Activated CD4-positive, alpha-beta T cell treated with anti-CD3 and anti-CD28 coated beads, Interleukin-2, amount 50 U/mL, for 4 hours (primary cell): ENCODE results near the gene HLF.
"Not testable (repeated sequence)": the region's sequence is repeated elsewhere in the genome, so short reads cannot be mapped to it uniquely, and the experiment has no call there.

Experiments
- DNase-seq, 2 experiments: peaks; one replicate each; pipeline ENCODE4 v3.0.0-alpha.2; 2020

Gene HLF

GRCh38 chr17:55314784-55315491 lies 50.2 kb downstream of the HLF start:
- no peak for DNase-seq

- no peak for DNase-seq
These were observed 51.7 kb downstream of the HLF start for GRCh38 chr17:55316499-55316898.

DNA sequence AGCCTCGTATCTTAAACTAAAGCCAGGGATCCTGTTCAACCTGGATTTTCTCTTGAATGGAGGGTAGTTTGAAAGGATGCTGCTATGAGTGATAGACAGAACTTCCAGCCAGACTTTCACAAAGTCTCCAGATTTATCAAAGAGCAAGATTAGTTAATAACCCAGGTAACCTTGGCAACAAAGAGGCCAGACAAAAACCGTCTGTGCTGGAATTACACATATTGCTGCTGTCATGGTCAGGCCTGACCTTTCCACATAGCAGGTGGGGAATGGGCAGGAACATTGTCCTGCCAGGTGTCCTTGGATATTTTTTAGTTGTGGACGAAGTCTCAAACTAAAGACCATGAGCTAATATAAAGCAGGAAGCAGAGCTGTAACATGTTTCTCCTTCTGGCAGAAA lies 52.5 kb downstream of the HLF start:
- DNase-seq: no peak

- DNase-seq: no peak
These were observed 53.3 kb downstream of the HLF start for GRCh38 chr17:55318081-55318480.

DNA sequence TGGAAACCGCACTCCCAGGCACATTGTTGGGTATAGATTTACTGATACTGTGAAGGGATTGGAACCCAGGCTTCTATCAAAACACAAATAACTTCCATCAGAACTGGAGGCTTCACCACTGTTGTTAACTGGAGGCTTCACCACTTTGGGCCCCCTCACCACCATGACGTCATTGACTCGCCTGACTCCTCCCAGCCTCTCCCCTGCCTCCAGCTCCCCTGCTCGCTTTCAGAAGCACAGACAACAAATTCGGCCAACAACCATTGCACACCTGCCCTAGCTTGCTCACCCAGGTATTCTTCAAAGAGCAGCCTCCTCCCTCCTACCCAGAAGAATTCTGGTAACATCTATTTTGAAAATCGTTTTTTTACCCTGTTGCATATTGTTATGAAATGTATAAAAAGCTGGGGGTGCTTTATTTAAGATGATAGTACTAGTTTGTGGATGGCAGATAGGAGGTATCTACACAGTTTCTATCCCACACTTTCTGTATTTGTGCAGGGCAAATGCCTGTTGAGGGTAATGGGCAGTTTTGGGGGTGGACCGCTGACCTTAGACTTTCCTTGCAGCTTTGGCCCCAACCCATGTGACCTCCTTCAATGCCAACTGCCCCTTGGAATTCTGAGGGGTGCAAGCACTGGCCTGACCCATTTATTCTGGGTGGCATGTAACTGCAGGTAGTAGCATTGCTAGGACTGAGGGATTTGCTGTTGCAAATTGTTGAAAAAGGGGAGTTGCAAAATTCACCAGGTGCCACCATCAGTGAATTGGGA lies 54.1 kb downstream of the HLF start:
- DNase-seq: no peak

- no peak for DNase-seq
These were observed 55.3 kb downstream of the HLF start for GRCh38 chr17:55319933-55320593.

- DNase-seq: no peak
These were observed 56.0 kb downstream of the HLF start for GRCh38 chr17:55320594-55321426.

DNA sequence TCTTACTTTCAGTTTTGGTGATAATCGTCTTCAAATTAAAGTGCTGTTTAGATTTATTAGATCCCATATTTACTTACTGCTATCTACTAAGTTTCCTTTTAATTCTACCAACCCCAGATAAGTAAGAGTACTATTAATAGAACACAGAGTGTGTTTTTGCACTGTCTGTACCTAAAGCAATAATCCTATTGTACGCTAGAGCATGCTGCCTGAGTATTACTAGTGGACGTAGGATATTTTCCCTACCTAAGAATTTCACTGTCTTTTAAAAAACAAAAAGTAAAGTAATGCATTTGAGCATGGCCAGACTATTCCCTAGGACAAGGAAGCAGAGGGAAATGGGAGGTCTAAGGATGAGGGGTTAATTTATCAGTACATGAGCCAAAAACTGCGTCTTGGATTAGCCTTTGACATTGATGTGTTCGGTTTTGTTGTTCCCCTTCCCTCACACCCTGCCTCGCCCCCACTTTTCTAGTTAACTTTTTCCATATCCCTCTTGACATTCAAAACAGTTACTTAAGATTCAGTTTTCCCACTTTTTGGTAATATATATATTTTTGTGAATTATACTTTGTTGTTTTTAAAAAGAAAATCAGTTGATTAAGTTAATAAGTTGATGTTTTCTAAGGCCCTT lies 56.8 kb downstream of the HLF start:
- DNase-seq: no peak

DNA sequence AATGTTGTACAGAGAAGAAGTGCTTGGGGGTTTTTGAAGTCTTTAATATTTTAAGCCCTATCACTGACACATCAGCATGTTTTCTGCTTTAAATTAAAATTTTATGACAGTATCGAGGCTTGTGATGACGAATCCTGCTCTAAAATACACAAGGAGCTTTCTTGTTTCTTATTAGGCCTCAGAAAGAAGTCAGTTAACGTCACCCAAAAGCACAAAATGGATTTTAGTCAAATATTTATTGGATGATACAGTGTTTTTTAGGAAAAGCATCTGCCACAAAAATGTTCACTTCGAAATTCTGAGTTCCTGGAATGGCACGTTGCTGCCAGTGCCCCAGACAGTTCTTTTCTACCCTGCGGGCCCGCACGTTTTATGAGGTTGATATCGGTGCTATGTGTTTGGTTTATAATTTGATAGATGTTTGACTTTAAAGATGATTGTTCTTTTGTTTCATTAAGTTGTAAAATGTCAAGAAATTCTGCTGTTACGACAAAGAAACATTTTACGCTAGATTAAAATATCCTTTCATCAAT lies 57.8 kb downstream of the HLF start:
- DNase-seq: no peak

- no peak for DNase-seq
These were observed 58.9 kb downstream of the HLF start for GRCh38 chr17:55323518-55324295.

DNA sequence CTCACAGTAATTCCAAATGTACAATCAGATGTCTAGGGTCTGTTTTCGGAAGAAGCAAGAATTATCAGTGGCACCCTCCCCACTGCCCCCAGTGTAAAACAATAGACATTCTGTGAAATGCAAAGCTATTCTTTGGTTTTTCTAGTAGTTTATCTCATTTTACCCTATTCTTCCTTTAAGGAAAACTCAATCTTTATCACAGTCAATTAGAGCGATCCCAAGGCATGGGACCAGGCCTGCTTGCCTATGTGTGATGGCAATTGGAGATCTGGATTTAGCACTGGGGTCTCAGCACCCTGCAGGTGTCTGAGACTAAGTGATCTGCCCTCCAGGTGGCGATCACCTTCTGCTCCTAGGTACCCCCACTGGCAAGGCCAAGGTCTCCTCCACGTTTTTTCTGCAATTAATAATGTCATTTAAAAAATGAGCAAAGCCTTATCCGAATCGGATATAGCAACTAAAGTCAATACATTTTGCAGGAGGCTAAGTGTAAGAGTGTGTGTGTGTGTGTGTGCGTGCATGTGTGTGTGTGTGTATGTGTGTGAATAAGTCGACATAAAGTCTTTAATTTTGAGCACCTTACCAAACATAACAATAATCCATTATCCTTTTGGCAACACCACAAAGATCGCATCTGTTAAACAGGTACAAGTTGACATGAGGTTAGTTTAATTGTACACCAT lies 59.7 kb downstream of the HLF start:
- DNase-seq: peak in 1 of 2 experiments; percentile 2

DNA sequence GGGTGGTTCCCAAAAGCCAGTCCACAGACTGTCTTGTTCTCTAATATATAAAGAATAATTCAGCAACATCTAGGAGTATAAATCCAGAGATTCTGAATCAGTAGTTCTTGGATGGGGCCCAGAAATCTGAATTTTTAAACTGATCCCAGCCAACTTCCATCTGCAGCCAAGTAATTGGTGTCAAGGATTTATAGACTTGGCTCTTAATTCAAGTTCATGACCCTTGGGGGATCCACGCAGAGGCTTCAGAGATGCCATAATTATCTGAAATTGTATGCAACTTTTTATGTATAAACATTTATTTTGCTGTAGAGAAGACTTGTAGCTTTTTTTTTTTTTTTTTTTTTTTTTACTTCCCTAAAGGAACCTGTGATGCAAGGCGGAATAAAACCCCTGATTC lies 60.6 kb downstream of the HLF start:
- DNase-seq: no peak

DNA sequence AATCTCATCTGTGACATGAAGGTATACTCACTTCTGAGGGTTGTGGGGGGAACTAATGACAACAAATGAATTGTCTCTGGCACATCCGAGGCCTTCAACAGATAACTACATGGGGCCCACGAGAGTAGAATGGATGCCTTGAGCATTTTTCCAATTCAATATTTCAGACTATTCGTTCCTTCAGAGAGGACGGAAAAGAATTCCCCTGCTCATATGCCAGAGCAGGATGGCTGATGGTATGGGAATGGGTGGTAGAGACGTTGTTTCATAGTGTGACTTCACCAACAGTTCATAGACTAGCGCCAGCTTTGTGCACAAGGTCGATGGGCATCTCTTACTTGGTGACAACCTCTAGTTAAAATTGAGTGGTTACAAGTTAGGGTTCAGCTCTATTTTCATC lies 61.3 kb downstream of the HLF start:
- DNase-seq: no peak

- DNase-seq: no peak
These were observed 62.7 kb downstream of the HLF start for GRCh38 chr17:55327225-55328088.

DNA sequence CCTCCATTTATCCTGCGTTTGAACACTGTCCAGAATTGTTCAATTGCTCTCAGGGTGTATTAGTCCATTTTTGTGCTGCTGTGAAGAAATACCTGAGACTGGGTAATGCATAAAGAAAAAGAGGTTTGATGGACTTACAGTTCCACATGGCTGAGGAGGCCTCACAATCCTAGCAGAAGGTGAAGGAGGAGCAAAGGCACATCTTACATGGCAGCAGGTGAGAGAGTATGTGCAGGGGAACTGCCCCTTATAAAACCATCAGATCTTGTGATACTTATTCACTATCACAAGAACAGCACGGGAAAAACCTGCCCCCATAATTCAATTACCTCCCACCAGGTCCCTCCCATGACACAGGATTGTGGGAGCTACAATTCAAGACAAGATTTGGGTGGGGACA lies 63.8 kb downstream of the HLF start:
- not testable (repeated sequence) for DNase-seq

GRCh38 chr17:55330344-55330933 lies 65.7 kb downstream of the HLF start:
- DNase-seq: no peak

GRCh38 chr17:55332296-55333041 lies 67.7 kb downstream of the HLF start:
- DNase-seq: no peak

- no peak for DNase-seq
These were observed 69.5 kb downstream of the HLF start for GRCh38 chr17:55334285-55334684.
